Measurements from ENCODE around the gene DRD1. TPM values are rescaled to one million over a fixed set of nuclear protein-coding genes. Genes with fewer than 3 reads are reported as not detected.

DRD1 gene
- total and polyA plus RNA-seq, 2 donors, result 0.81 to 4.2 TPM

- Histone ChIP-seq H3K36me3 (ENCODE audit: insufficient read depth) (no peaks in the 10 kb centered on the region), H3K27ac (ENCODE audit: low read depth) (no peak overlapping the region), H3K4me1 (ENCODE audit: insufficient read depth) (no peaks in the 10 kb centered on the region), H3K4me3 (ENCODE audit: low read depth, low read length) (peak overlapping the region; percentile 85)
- WGBS, result 3% methylated on average over 12 of the region's 12 CpGs
- DNase-seq (ENCODE audit: extremely low spot score), result no peak
Measured at GRCh38 chr5:175478008-175478383, 34.0 kb upstream of the DRD1 start.

- Histone ChIP-seq H3K4me3 (ENCODE audit: low read depth, low read length) (no peak overlapping the region), H3K27ac (ENCODE audit: low read depth) (no peak overlapping the region), H3K4me1 (ENCODE audit: insufficient read depth) (no peaks in the 10 kb centered on the region), H3K36me3 (ENCODE audit: insufficient read depth) (no peaks in the 10 kb centered on the region)
- WGBS, result 75% methylated on average over 5 of the region's 5 CpGs
- DNase-seq (ENCODE audit: extremely low spot score), result no peak
Measured at GRCh38 chr5:175477440-175477839, 33.5 kb upstream of the DRD1 start.

- H3K27ac ChIP-seq (ENCODE audit: low read depth), result no peak overlapping the region
- H3K36me3 ChIP-seq (ENCODE audit: insufficient read depth), result no peaks in the 10 kb centered on the region
- WGBS, result 69% methylated on average over 1 of the region's 1 CpG
- no peaks in the 10 kb centered on the region for H3K4me1 ChIP-seq (ENCODE audit: insufficient read depth)
- no peak for DNase-seq (ENCODE audit: extremely low spot score)
- H3K4me3 ChIP-seq (ENCODE audit: low read depth, low read length), result no peak overlapping the region
Measured at GRCh38 chr5:175475248-175475647, 31.3 kb upstream of the DRD1 start.

GRCh38 chr5:175472378-175472777 lies 28.4 kb upstream of the DRD1 start:
- no peak overlapping the region for H3K4me3 ChIP-seq (ENCODE audit: low read depth, low read length)
- DNase-seq (ENCODE audit: extremely low spot score), result no peak
- no peaks in the 10 kb centered on the region for H3K36me3 ChIP-seq (ENCODE audit: insufficient read depth)
- H3K4me1 ChIP-seq (ENCODE audit: insufficient read depth), result no peaks in the 10 kb centered on the region
- no peak overlapping the region for H3K27ac ChIP-seq (ENCODE audit: low read depth)

- WGBS, result 74% methylated on average over 6 of the region's 6 CpGs
- Histone ChIP-seq H3K36me3 (ENCODE audit: insufficient read depth) (no peaks in the 10 kb centered on the region), H3K4me1 (ENCODE audit: insufficient read depth) (no peaks in the 10 kb centered on the region), H3K4me3 (ENCODE audit: low read depth, low read length) (no peak overlapping the region), H3K27ac (ENCODE audit: low read depth) (no peak overlapping the region)
- DNase-seq (ENCODE audit: extremely low spot score), result no peak
Measured at GRCh38 chr5:175471628-175472027, 27.6 kb upstream of the DRD1 start.

GRCh38 chr5:175471196-175471595 lies 27.2 kb upstream of the DRD1 start:
- Histone ChIP-seq H3K27ac (ENCODE audit: low read depth) (no peak overlapping the region), H3K36me3 (ENCODE audit: insufficient read depth) (no peaks in the 10 kb centered on the region), H3K4me3 (ENCODE audit: low read depth, low read length) (no peak overlapping the region), H3K4me1 (ENCODE audit: insufficient read depth) (no peaks in the 10 kb centered on the region)
- WGBS, result 90% methylated on average over 6 of the region's 6 CpGs
- no peak for DNase-seq (ENCODE audit: extremely low spot score)

- H3K36me3 ChIP-seq (ENCODE audit: insufficient read depth), result no peaks in the 10 kb centered on the region
- no peaks in the 10 kb centered on the region for H3K4me1 ChIP-seq (ENCODE audit: insufficient read depth)
- no peak overlapping the region for H3K27ac ChIP-seq (ENCODE audit: low read depth)
- H3K4me3 ChIP-seq (ENCODE audit: low read depth, low read length), result no peak overlapping the region
- 67% methylated on average over 5 of the region's 5 CpGs for WGBS
- no peak for DNase-seq (ENCODE audit: extremely low spot score)
Measured at GRCh38 chr5:175470781-175471180, 26.8 kb upstream of the DRD1 start.

- DNase-seq (ENCODE audit: extremely low spot score), result no peak
- H3K36me3 ChIP-seq (ENCODE audit: insufficient read depth), result no peaks in the 10 kb centered on the region
- no peak overlapping the region for H3K4me3 ChIP-seq (ENCODE audit: low read depth, low read length)
- H3K4me1 ChIP-seq (ENCODE audit: insufficient read depth), result no peaks in the 10 kb centered on the region
- H3K27ac ChIP-seq (ENCODE audit: low read depth), result no peak overlapping the region
- 69% methylated on average over 3 of the region's 3 CpGs for WGBS
Measured at GRCh38 chr5:175469916-175470315, 25.9 kb upstream of the DRD1 start.

- no peak for DNase-seq (ENCODE audit: extremely low spot score)
- H3K4me1 ChIP-seq (ENCODE audit: insufficient read depth), result peaks cover 2% of the 10 kb centered on the region
- H3K27ac ChIP-seq (ENCODE audit: low read depth), result no peak overlapping the region
- no peak overlapping the region for H3K4me3 ChIP-seq (ENCODE audit: low read depth, low read length)
- 99% methylated on average over 1 of the region's 1 CpG for WGBS
- H3K36me3 ChIP-seq (ENCODE audit: insufficient read depth), result no peaks in the 10 kb centered on the region
Measured at GRCh38 chr5:175468892-175469291, 24.9 kb upstream of the DRD1 start.

GRCh38 chr5:175467983-175468690 lies 24.2 kb upstream of the DRD1 start:
- WGBS, result 41% methylated on average over 11 of the region's 11 CpGs
- no peaks in the 10 kb centered on the region for H3K36me3 ChIP-seq (ENCODE audit: insufficient read depth)
- no peak overlapping the region for H3K4me3 ChIP-seq (ENCODE audit: low read depth, low read length)
- no peak overlapping the region for H3K27ac ChIP-seq (ENCODE audit: low read depth)
- peaks cover 2% of the 10 kb centered on the region for H3K4me1 ChIP-seq (ENCODE audit: insufficient read depth)
- no peak for DNase-seq (ENCODE audit: extremely low spot score)

GRCh38 chr5:175466700-175467318 lies 22.8 kb upstream of the DRD1 start:
- no peaks in the 10 kb centered on the region for H3K36me3 ChIP-seq (ENCODE audit: insufficient read depth)
- no peak overlapping the region for H3K4me3 ChIP-seq (ENCODE audit: low read depth, low read length)
- 35% methylated on average over 5 of the region's 5 CpGs for WGBS
- no peak for DNase-seq (ENCODE audit: extremely low spot score)
- H3K27ac ChIP-seq (ENCODE audit: low read depth), result no peak overlapping the region
- peaks cover 2% of the 10 kb centered on the region for H3K4me1 ChIP-seq (ENCODE audit: insufficient read depth)

- DNase-seq (ENCODE audit: extremely low spot score), result no peak
- H3K27ac ChIP-seq (ENCODE audit: low read depth), result no peak overlapping the region
- 28% methylated on average over 3 of the region's 3 CpGs for WGBS
- H3K36me3 ChIP-seq (ENCODE audit: insufficient read depth), result no peaks in the 10 kb centered on the region
- peaks cover 2% of the 10 kb centered on the region for H3K4me1 ChIP-seq (ENCODE audit: insufficient read depth)
- no peak overlapping the region for H3K4me3 ChIP-seq (ENCODE audit: low read depth, low read length)
Measured at GRCh38 chr5:175465282-175465681, 21.3 kb upstream of the DRD1 start.

- Histone ChIP-seq H3K27ac (ENCODE audit: low read depth) (no peak overlapping the region), H3K36me3 (ENCODE audit: insufficient read depth) (no peaks in the 10 kb centered on the region), H3K4me3 (ENCODE audit: low read depth, low read length) (no peak overlapping the region), H3K4me1 (ENCODE audit: insufficient read depth) (peaks cover 2% of the 10 kb centered on the region)
- DNase-seq (ENCODE audit: extremely low spot score), result no peak
- WGBS, result 5% methylated on average over 3 of the region's 3 CpGs
Measured at GRCh38 chr5:175464942-175465233, 20.9 kb upstream of the DRD1 start.

GRCh38 chr5:175464074-175464941 lies 20.3 kb upstream of the DRD1 start:
- H3K36me3 ChIP-seq (ENCODE audit: insufficient read depth), result no peaks in the 10 kb centered on the region
- H3K27ac ChIP-seq (ENCODE audit: low read depth), result no peak overlapping the region
- 50% methylated on average over 11 of the region's 11 CpGs for WGBS
- no peak overlapping the region for H3K4me3 ChIP-seq (ENCODE audit: low read depth, low read length)
- no peak for DNase-seq (ENCODE audit: extremely low spot score)
- peaks cover 2% of the 10 kb centered on the region for H3K4me1 ChIP-seq (ENCODE audit: insufficient read depth)

All from urinary bladder (tissue), 4 donors.